Measurements from ENCODE around the gene SMARCE1.

Gene SMARCE1

GRCh38 chr17:40645291-40645690, 2.3 kb downstream of the SMARCE1 start:
- DNase-seq, result no peak

- no peak for DNase-seq
These were observed 9.7 kb downstream of the SMARCE1 start for GRCh38 chr17:40637931-40638330.

DNA sequence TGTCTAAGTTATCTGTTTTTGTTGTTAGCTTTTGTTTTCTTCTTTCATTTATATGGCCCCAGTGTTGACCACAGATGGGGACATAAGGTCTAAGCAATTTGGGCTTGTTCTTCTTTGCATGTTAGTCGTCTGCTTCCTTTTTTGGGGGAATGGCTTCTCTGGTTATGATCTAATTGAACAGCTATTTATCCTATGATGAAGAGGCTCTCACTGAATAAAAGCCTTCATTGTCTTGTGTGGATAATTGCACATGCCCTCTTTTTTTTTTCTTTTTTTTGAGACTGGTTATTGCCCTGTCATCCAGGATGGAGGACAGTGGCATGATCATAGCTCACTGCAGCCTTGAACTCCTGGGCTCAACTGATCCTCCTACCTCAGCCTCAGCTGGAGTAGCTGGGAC, 13.7 kb downstream of the SMARCE1 start:
- DNase-seq, result no peak

GRCh38 chr17:40632216-40632615, 15.4 kb downstream of the SMARCE1 start:
- no peak for DNase-seq

GRCh38 chr17:40629842-40630241, 17.8 kb downstream of the SMARCE1 start:
- DNase-seq, result no peak

- DNase-seq, result no peak
These were observed 22.3 kb downstream of the SMARCE1 start for GRCh38 chr17:40625311-40625710.

DNA sequence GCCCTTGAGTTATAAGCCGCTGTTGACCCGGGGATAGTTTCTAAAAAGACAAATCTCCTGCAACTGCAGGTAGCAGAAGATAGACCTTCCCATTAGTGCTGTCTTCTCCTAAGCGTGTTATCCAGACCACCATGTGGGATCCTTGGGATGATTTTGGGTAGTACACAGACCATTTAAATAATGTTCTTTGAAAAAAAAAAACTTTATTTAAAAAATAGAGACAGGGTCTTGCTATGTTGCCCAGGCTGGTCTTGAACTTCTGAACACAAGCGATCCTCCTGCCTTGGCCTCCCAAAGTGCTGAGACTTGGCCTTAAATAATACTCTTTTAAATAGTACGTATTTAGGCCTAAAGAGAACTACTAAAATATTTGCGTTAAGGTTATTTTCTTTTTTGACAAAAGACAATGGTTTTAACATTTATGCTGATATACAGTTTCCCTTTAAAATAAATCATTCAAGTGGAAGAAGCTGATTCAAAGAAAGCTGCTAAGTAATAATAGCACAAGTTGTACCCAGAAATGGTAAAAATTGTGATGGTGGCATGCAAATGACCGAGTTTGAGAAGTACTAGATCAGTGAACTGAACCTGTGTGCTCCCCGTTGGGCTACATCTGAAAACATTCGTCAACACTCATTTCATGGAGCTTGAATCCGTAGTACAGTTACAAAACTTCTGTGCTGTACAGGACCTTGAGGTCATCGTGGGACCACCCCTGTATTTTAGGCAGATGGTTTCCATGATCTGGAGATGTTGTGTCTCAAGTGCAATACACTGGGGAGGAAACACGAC, 24.0 kb downstream of the SMARCE1 start:
- DNase-seq, result no peak

GRCh38 chr17:40622509-40622928, 25.1 kb downstream of the SMARCE1 start:
- no peak for DNase-seq

DNA sequence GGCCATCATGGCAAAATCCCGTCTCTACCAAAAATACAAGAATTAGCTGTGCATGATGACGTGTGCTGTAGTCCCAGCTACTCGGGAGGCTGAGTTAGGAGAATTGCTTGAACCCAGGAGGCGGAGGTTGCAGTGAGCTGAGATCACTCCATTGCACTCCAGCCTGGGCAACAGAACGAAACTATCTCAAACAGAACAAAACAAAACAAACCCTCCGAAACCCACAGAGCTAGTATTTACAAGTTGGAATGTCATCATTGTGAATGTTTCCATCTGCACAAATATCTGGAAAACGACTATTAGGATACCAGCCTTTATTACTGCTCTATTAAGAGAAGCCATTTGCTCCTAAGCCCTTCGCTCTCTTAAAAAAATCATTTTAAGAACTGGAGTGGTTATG, 26.0 kb downstream of the SMARCE1 start:
- no peak for DNase-seq

GRCh38 chr17:40621019-40621418, 26.6 kb downstream of the SMARCE1 start:
- DNase-seq, result no peak

DNA sequence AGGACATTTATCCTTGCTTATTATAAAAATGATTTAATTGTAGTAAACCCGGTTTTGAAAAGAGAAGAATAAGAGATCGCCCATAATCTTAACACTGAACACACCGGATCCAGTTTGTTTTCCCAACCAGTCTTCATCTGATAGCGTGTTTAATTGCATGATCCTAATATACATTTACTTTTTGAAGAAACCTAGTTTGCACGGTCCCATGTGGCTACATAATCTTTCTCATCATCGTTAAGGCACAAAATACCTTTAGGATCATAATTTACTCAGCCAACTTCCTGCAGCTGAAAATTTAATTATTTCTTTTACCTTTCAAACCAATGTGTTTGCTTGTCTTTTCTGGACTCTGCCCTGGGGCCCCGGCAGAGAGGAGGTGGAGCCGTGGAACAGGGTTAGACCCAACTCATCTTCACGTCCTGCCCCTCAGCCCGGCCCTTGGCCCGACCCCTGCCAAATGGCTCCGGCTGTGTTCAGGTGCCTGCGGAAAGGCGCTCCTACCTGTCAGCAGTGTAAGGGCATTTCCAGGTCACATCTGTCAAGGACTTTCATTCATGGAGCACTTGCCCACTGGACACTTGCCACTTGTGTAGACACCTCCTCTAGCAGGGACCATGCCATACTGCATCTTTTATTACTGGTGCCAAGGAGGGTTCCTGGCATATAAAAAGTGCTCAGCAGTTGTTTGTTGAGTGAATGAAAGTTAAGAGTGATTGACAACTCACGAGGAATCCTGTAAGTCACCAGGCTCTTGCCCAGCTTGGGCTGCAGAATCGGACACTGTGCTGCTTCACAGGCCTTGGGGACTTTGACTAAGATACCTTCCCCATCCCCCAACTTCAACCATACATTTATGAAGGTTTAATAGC, 28.6 kb downstream of the SMARCE1 start:
- DNase-seq, result no peak

DNA sequence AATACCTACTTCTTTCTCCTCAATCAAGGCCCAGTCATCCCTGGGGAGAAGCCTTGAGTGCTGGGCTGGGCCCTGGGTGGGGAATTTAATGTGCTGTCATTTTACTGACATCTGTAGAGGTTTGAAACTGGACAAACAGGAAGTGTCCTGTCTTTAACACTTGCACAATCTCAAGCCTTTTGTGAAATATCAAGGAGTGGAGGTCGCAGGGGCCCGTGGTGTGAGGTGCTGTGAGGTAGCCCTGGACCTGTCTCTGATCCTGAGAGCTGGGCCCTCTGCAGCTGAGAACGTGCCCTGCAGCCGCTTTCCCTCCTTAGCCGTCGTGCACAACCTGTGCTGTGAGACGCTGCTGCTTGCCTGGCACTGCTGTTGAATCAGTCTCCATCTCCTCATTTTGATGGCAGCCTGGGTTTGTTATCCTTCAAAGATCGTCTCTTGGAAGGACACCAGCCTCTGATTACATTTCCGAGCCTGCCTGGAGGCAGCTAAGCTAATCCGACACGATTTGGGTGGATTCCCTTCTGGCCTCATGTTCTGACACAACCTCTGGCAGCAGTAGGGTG, 29.9 kb downstream of the SMARCE1 start:
- DNase-seq, result no peak

GRCh38 chr17:40616592-40616991, 31.0 kb downstream of the SMARCE1 start:
- DNase-seq, result no peak

DNA sequence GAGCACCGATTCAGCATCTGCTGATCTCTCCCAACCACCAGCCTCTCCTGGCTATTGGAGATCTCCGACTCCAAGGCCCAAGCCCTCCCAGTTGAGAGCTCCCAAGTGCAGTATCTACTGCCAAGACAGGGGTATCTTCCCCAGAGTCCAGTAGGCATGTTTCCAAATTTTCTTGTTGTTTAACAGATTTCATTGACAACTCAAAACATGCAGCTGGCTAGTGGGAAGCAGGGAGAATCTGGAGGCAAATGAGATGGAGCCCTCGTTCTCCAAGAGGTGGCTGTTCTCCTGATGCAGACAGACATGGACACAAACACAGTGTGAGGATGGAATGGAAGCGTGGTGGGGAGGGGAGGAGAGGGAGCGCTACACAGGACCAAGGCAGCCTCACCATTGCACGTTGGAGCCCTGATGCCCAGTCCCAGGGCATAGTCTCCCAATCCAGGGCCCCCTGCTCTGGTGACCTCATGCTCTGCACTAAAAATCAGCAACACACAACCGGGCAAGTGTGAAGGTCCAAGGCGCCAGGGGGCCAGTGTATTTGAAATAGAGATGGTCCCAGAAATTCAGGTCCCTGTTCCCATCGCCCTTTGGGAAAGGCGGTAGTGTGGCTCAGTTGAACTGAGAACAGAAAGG, 31.7 kb downstream of the SMARCE1 start:
- no peak for DNase-seq

GRCh38 chr17:40615068-40615840, 32.4 kb downstream of the SMARCE1 start:
- peak; percentile 57 for DNase-seq

DNA sequence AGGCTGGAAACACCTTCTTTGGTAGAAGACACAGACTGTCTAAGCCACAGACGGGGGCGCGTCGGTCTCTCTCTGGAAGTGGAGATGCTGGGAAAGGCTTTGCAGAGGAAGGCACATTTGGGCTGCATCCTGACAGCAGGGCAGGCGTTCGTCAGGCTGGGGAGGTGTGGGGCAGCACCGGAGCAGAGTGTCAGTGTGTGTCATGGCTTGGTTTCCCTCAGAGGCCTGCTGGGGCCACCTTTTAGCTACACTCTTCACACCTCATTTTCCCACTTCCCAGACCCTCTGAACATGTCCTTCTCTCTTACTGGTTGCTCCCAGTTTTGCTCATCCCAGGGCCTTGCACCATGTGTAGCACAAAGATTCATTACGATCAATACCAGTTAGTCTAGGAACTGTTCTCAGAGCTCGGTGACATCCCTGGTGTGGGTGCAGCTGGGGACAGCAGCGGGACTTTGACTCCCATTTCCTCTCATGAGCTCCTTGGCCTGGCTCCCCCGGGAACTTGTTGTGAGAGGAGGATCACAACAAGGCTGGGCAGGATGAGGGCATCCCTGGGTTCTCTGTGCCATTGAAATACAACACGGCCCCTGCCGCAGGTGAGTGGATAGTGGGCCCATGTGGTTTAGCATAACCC, 33.1 kb downstream of the SMARCE1 start:
- DNase-seq, result no peak

DNA sequence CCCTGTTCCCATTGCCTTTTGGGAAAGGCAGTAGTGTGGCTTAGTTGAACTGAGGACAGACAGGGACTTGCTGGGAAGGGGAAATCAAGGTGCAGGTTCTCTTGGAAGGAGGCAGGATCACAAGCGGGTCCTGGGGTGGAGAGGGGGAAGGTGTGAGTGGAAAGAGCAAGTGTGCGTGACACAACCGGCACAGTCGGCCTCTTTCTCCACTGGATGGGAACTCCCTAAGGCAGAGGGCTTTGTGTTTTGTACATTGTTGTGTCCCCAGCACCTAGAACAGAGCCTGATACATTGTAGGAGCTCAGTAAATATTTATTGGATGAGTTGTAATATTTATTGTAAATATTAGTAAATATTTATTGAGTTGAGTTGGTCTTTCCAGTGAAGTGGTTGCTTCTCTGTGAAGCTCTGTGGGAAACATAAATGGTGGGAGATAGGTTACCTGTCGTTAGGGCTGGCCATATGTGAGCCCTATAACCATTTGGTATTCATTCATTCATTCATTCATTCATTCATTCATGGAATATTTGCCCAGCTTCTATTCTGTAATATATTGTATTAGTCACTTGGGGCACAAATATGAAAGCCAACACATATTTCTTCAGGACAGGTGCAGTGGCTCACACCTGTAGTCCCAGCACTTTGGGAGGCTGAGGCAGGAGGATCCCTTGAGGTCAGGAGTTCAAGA, 34.0 kb downstream of the SMARCE1 start:
- DNase-seq, result no peak

GRCh38 chr17:40612599-40613244, 34.9 kb downstream of the SMARCE1 start:
- no peak for DNase-seq

DNA sequence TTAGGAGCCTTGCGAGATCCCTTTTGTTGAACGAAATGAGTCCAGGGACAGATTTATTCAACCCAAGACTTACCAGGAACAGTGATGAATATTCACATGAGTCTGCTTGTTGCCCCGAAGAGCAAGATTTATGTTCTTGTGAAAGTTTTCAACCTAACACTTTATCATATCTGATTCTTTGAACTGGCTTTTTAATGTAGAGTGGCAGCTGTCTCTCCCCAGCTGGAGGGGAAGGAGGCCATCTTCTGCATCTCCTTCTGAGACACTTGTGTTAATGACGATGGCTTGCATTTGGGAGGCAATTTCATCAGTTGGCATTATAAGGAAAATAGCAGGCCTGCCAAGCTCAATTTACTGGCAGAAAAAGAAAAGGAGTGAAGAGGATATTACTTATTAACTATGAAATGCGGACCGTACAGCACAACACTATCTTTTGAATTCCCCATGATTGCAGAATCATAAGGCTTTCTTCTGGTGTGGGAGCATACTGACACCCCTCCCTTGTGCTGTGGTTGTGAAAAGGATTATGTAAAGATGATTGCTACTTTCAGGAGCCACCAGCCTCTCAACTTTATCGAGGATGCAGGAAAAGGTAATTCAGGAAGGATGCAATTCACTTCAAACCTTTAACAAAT, 35.7 kb downstream of the SMARCE1 start:
- DNase-seq, result no peak

- no peak for DNase-seq
These were observed 37.3 kb downstream of the SMARCE1 start for GRCh38 chr17:40610359-40610758.
